Retina (tissue), 1 donor: ENCODE data around the gene CERS1.
"Not testable (repeated sequence)": the region's sequence is repeated elsewhere in the genome, so short reads cannot be mapped to it uniquely, and the experiment has no call there.

ENCODE experiments used
- DNase-seq: peaks from one replicate; pipeline ENCODE4 v3.0.0-alpha.2; 2016

CERS1 gene

GRCh38 chr19:18917593-18917992, 21.6 kb upstream of the CERS1 start:
- DNase-seq, result not testable (repeated sequence)

GRCh38 chr19:18915639-18916038, 19.7 kb upstream of the CERS1 start:
- DNase-seq, result peak; percentile 24

- no peak for DNase-seq
Measured at GRCh38 chr19:18913466-18913865, 17.5 kb upstream of the CERS1 start.

GRCh38 chr19:18912933-18913332, 17.0 kb upstream of the CERS1 start:
- DNase-seq, result no peak

GRCh38 chr19:18910801-18911436, 15.0 kb upstream of the CERS1 start:
- DNase-seq, result no peak

GRCh38 chr19:18910010-18910409, 14.1 kb upstream of the CERS1 start:
- DNase-seq, result no peak

GRCh38 chr19:18908917-18909619, 13.1 kb upstream of the CERS1 start:
- no peak for DNase-seq

GRCh38 chr19:18906605-18907519, 10.9 kb upstream of the CERS1 start:
- no peak for DNase-seq

- no peak for DNase-seq
Measured at GRCh38 chr19:18905513-18906236, 9.7 kb upstream of the CERS1 start.

GRCh38 chr19:18905058-18905456, 9.1 kb upstream of the CERS1 start:
- DNase-seq, result no peak

- DNase-seq, result no peak
Measured at GRCh38 chr19:18904334-18905057, 8.5 kb upstream of the CERS1 start.

- no peak for DNase-seq
Measured at GRCh38 chr19:18903156-18904037, 7.4 kb upstream of the CERS1 start.

GRCh38 chr19:18902519-18902918, 6.6 kb upstream of the CERS1 start:
- not testable (repeated sequence) for DNase-seq

- DNase-seq, result no peak
Measured at GRCh38 chr19:18901491-18901890, 5.5 kb upstream of the CERS1 start.

GRCh38 chr19:18900700-18901481, 4.9 kb upstream of the CERS1 start:
- no peak for DNase-seq

GRCh38 chr19:18899624-18900560, 3.9 kb upstream of the CERS1 start:
- no peak for DNase-seq

GRCh38 chr19:18898607-18899408, 2.9 kb upstream of the CERS1 start:
- DNase-seq, result no peak

GRCh38 chr19:18898081-18898606, 2.2 kb upstream of the CERS1 start:
- DNase-seq, result no peak
